WERI-Rb-1 (cell line): ENCODE results near the gene PHACTR1.

Experiments
- DNase-seq: peaks from one replicate; pipeline ENCODE4 v3.0.0-alpha.2; 2020
- H3K27ac ChIP-seq: fragments of 250-450 bp; sonication (Bioruptor Pico); 2 replicates; pipeline ENCODE4 v1.5.1; 2020; ENCODE audit warnings: mild to moderate bottlenecking, moderate library complexity
- H3K27me3 ChIP-seq: fragments of 250-450 bp; sonication (Bioruptor Pico); 2 replicates; pipeline ENCODE4 v1.5.1; 2021; ENCODE audit warnings: mild to moderate bottlenecking, low read depth, moderate library complexity; ENCODE audit not compliant: insufficient read depth, severe bottlenecking
- H3K36me3 ChIP-seq: fragments of 250-450 bp; sonication (Bioruptor Pico); 2 replicates; pipeline ENCODE4 v1.5.1; 2020; ENCODE audit warnings: mild to moderate bottlenecking, moderate library complexity
- H3K4me3 ChIP-seq: 2 replicates; pipeline ENCODE4 v1.5.1; 2011; ENCODE audit warnings: low read depth, mild to moderate bottlenecking, control low read depth, low read length
- H3K9me3 ChIP-seq: fragments of 250-450 bp; sonication (Bioruptor Pico); 2 replicates; pipeline ENCODE4 v1.5.1; 2021; ENCODE audit warnings: mild to moderate bottlenecking, moderate library complexity; ENCODE audit not compliant: severe bottlenecking
- TF ChIP-seq, protein P1 (sequence below): IDR thresholded peaks from 2 replicates; pipeline ENCODE4 v1.5.1; 2011; ENCODE audit warnings: low read depth, mild to moderate bottlenecking, control low read depth, inconsistent platforms, low read length

Gene PHACTR1

DNA sequence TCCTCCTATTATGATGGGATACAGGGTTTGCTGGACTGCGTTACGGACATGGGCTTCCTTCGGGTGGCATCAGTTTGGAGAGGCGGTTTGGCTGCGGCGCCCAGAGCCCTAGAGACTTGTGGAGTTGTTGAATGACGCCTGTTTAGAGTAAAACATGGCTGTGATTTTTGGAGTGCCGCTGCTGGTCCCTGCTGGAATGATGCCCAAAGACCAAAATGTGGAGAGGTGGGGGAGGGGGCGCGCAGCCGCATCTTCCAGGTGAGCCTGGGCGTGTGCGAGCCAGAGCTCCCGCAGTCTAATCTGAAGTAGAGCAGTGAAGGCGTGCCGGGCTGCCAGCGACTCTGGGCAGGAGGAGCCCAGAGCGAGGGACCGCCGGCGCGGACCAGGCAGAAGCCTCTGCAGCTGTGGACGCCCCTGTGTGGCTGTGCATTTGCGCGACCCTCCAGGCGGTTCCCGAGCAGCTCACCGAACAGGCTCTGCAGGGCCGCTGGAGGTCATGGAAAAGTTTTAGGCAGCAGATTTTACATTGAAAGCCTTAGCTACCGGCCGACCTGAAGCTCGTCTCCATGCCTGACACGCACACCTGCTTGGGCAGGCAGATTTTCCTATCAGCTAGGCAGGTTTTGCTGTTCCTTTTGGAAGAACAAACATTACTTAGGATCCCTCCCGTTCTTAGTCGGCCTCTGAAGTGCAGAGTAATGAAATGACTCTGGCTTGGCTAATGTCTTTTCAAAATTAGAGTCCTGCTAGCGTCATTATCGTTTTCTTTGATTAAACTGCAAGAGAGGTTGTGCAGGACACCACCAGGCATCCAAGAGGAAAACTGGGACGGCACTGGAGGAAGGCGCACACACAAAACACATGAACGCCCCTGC lies 298.2 kb downstream of the PHACTR1 start:
- Histone ChIP-seq H3K36me3 (no peaks in the 10 kb centered on the region), H3K4me3 (no peak overlapping the region), H3K27me3 (no peaks in the 10 kb centered on the region), H3K27ac (no peak overlapping the region), H3K9me3 (no peaks in the 10 kb centered on the region)
- TF ChIP-seq, protein P1, sequence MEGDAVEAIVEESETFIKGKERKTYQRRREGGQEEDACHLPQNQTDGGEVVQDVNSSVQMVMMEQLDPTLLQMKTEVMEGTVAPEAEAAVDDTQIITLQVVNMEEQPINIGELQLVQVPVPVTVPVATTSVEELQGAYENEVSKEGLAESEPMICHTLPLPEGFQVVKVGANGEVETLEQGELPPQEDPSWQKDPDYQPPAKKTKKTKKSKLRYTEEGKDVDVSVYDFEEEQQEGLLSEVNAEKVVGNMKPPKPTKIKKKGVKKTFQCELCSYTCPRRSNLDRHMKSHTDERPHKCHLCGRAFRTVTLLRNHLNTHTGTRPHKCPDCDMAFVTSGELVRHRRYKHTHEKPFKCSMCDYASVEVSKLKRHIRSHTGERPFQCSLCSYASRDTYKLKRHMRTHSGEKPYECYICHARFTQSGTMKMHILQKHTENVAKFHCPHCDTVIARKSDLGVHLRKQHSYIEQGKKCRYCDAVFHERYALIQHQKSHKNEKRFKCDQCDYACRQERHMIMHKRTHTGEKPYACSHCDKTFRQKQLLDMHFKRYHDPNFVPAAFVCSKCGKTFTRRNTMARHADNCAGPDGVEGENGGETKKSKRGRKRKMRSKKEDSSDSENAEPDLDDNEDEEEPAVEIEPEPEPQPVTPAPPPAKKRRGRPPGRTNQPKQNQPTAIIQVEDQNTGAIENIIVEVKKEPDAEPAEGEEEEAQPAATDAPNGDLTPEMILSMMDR, result no peak
- no peak for DNase-seq

DNA sequence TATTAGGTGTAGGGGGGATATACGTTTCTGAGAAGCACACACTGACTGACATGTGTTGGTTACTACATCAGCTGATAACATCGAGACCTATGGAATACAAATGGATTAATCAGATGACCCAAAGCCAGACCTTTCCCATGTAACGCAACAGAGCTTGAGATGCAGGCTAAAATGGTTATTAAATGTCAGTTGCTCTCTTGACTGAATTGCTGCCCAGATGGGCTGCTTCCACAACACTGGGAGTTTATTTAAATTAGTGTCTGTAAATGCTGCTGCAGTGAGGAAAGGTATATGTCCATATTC lies 298.8 kb downstream of the PHACTR1 start:
- Histone ChIP-seq H3K27ac (no peak overlapping the region), H3K27me3 (no peaks in the 10 kb centered on the region), H3K4me3 (no peak overlapping the region), H3K9me3 (no peaks in the 10 kb centered on the region), H3K36me3 (no peaks in the 10 kb centered on the region)
- TF ChIP-seq, protein P1, result no peak
- DNase-seq, result no peak

DNA sequence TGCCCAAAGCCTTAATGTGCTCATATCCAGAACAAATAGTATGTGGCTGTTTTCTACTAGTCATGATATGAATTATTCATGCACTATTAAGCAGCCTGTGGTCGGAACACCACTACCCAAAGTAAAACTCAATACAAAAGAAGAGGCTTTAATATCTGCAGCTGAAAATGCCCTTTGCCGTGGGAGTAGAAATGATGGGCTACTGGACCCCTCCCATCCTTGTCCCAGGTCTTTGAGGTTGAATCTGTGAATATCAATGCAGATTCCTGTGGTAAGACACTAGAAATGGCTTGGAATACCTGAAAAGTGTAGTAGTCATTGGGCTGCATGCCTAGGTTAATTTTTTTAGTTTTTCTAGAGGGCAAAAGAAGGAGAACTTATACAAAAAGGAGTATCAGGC lies 308.0 kb downstream of the PHACTR1 start:
- Histone ChIP-seq H3K9me3 (no peaks in the 10 kb centered on the region), H3K36me3 (no peaks in the 10 kb centered on the region), H3K27me3 (no peaks in the 10 kb centered on the region), H3K27ac (no peak overlapping the region), H3K4me3 (no peak overlapping the region)
- DNase-seq, result no peak
- TF ChIP-seq, protein P1, result no peak

DNA sequence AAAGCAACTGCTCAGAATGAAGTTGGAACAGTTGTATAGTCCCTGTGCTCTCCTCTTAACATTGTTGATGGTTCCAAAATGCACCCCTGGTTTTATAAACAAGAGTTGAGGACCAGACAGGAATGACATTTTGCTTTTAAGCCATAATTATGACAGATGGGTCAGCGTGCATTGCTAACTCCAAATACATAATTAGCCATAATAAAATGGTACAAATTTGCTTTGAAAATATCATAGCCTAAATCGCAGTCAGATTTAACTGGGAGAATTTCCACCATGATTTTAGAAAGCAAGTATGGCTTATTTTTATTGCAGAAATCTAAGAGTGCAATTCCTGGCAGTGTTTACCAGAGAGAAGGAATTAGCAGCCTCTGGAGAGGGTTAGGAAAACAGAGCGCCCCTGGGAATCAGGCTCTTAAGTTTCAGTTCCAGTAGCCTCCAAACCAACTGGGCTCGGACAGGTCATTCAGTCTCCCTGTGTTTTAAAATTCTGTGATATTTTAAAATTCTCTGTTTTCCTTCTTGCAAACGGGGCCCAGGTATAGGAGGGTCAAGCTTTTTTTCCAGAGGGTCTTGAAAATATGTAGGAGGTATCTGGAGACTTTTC lies 309.4 kb downstream of the PHACTR1 start:
- H3K27ac ChIP-seq, result peak overlapping the region; percentile 40
- DNase-seq, result no peak
- H3K9me3 ChIP-seq, result no peaks in the 10 kb centered on the region
- H3K27me3 ChIP-seq, result no peaks in the 10 kb centered on the region
- no peaks in the 10 kb centered on the region for H3K36me3 ChIP-seq
- TF ChIP-seq, protein P1, result no peak
- H3K4me3 ChIP-seq, result no peak overlapping the region

DNA sequence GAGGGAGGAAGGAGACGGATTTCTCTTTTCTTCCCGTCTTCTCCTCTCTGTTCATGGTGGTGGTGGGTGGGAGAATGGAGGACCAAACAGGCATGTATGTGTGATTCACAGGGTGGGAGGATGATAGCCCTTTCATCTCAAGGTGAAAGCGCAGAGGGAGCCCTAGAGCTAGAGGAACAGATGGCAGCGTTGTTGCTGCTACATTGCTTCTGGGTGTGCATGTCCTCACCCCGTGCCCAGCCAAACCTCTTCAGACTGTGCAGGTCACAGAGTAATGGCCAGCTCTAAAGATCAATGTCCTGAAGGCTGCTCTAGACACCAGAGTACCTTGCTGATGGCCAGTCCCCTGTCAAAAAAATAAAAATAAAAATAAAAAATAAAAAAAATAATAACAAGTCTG lies 310.0 kb downstream of the PHACTR1 start:
- Histone ChIP-seq H3K36me3 (no peaks in the 10 kb centered on the region), H3K27me3 (no peaks in the 10 kb centered on the region), H3K9me3 (no peaks in the 10 kb centered on the region), H3K4me3 (no peak overlapping the region), H3K27ac (peak overlapping the region; percentile 40)
- TF ChIP-seq, protein P1, result peak; percentile 69
- peak; percentile 71 for DNase-seq
